ENCODE results near the gene HRH3. TPM values are rescaled to one million over a fixed set of nuclear protein-coding genes. Genes with fewer than 3 reads are reported as not detected.

HRH3 gene
- total RNA-seq, 1 donor from 2014 or later, result not detected

DNA sequence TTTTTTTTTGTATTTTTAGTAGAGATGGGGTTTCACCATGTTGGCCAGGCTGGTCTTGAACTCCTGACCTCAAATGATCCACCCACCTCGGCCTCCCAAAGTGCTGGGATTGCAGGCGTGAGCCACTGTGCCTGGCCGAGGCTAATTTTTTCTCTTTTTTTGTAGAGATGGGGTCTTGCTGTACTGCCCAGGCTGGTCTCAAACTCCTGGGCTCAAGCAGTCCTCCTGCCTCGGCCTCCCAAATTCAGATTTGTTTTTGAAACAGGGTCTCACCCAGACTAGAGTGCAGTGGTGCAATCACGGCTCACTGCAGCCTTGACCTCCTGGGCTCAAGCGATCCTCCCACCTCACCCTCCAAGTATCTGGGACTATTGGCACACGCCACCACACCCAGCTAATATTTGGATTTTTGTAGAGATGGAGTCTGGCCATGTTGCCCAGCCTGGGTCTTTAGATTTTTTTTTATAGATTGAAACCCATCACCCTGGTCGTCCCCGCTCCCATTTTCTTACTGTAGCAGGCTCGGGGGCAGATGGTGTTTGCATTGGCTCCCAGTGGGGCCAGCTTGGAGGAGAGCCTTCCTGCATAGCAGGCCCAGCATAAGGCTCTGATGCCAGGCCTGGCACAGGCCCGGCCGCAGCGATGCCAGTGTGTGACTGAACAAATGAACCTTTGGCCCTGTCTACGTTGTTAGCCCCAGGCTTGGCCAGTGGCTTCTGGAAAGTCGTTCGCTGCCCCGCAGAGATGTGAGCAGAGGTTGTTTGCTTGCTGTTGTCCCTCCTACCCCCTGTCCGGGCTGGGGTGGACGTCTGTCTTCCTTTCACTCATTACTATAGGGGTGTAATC is 41.5 kb downstream of the HRH3 start:
- CTCF ChIA-PET, result no interaction called here
- intact Hi-C loops (cut with micrococcal nuclease), result no loop called here
- DNase-seq (no peak), ATAC-seq (ENCODE audit: low read depth) (no peak)
- Mint-ChIP-seq H3K36me3 (ENCODE audit: low read depth) (peaks cover 21% of the 10 kb centered on the region), H3K27me3 (no peaks in the 10 kb centered on the region), H3K4me3 (no peak overlapping the region), H3K9me3 (no peaks in the 10 kb centered on the region), H3K4me1 (peaks cover 13% of the 10 kb centered on the region), H3K27ac (no peak overlapping the region)
- TF ChIP-seq, protein P1, sequence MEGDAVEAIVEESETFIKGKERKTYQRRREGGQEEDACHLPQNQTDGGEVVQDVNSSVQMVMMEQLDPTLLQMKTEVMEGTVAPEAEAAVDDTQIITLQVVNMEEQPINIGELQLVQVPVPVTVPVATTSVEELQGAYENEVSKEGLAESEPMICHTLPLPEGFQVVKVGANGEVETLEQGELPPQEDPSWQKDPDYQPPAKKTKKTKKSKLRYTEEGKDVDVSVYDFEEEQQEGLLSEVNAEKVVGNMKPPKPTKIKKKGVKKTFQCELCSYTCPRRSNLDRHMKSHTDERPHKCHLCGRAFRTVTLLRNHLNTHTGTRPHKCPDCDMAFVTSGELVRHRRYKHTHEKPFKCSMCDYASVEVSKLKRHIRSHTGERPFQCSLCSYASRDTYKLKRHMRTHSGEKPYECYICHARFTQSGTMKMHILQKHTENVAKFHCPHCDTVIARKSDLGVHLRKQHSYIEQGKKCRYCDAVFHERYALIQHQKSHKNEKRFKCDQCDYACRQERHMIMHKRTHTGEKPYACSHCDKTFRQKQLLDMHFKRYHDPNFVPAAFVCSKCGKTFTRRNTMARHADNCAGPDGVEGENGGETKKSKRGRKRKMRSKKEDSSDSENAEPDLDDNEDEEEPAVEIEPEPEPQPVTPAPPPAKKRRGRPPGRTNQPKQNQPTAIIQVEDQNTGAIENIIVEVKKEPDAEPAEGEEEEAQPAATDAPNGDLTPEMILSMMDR (IDR thresholded peaks at IDR 0.05), result no peak
- POLR2A ChIA-PET, result no interaction called here

DNA sequence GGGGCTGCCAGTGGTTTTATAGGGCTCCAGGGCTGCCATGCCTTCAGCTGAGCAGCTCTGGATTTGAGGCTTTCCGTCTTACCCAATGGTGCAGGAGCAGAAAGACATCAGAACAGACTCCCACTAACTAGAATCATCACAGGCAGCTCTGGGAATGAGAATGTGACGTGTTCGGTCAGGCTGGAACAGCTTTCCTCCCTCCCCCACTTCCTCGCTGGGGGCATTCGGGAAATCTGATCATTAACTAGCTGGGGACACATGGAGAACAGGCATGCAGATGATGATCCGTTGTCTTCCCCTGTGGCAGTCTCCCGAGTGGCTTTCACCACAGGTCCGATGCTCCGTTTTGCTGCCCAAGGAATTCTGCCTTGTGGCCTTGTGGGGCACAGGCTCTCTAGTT is 42.8 kb downstream of the HRH3 start:
- Mint-ChIP-seq H3K4me3 (no peak overlapping the region), H3K36me3 (ENCODE audit: low read depth) (peaks cover 19% of the 10 kb centered on the region), H3K27ac (no peak overlapping the region), H3K4me1 (peaks cover 8% of the 10 kb centered on the region), H3K27me3 (no peaks in the 10 kb centered on the region), H3K9me3 (no peaks in the 10 kb centered on the region)
- intact Hi-C loops (cut with micrococcal nuclease), result no loop called here
- DNase-seq (no peak), ATAC-seq (ENCODE audit: low read depth) (no peak)
- POLR2A ChIA-PET, result no interaction called here
- CTCF ChIA-PET, result no interaction called here
- TF ChIP-seq, protein P1 (IDR thresholded peaks at IDR 0.05), result no peak

DNA sequence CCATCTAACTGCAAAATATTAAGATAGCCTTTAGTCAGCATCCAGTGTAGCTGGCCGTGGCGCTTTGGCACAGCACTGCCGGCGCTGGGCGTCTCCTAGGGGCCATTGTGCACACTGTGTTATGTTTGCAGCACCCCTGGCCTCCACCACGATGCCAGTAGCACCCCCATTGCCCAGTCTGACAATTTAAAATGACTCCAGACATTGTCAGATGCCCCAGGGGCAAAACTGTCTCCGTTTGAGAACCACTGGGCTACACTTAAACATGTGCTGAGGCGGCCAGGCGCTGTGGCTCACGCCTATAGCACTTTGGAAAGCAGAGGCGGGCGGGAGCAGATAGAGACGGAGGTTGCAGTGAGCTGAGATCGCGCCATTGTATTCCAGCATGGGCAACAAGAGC is 43.2 kb downstream of the HRH3 start:
- no peak for DNase-seq
- no peak for ATAC-seq (ENCODE audit: low read depth)
- H3K9me3 Mint-ChIP-seq, result no peaks in the 10 kb centered on the region
- no peak overlapping the region for H3K27ac Mint-ChIP-seq
- intact Hi-C loops (cut with micrococcal nuclease), result no loop called here
- H3K4me1 Mint-ChIP-seq, result peaks cover 3% of the 10 kb centered on the region
- H3K4me3 Mint-ChIP-seq, result no peak overlapping the region
- CTCF ChIA-PET, result no interaction called here
- POLR2A ChIA-PET, result no interaction called here
- TF ChIP-seq, protein P1 (IDR thresholded peaks at IDR 0.05), result no peak
- H3K36me3 Mint-ChIP-seq (ENCODE audit: low read depth), result peaks cover 19% of the 10 kb centered on the region
- no peaks in the 10 kb centered on the region for H3K27me3 Mint-ChIP-seq

DNA sequence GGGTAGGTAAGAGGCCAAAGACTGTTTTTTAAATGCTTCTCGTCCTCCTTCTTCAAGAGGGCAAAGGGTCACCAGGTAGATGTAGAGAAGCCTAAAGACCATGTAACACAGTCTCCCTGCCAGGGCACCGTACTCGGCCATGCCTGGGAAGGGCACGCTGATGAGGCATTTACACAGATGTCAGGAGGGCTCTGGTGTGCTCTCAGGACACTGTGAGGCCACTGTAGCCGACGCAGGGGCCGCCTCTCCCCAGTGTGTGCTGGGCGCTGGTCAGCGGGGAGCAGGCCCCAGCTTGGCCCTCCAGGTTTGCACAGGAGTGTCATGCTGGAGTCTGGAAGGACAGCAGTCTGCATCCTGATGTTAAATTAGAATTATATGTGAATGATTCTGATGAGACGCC is 44.4 kb downstream of the HRH3 start:
- Mint-ChIP-seq H3K27me3 (no peaks in the 10 kb centered on the region), H3K36me3 (ENCODE audit: low read depth) (peaks cover 19% of the 10 kb centered on the region), H3K27ac (no peak overlapping the region), H3K9me3 (no peaks in the 10 kb centered on the region), H3K4me3 (no peak overlapping the region), H3K4me1 (no peaks in the 10 kb centered on the region)
- TF ChIP-seq, protein P1 (IDR thresholded peaks at IDR 0.05), result no peak
- ChIA-PET POLR2A (no interaction called here), CTCF (no interaction called here)
- DNase-seq (no peak), ATAC-seq (ENCODE audit: low read depth) (no peak)
- intact Hi-C loops (cut with micrococcal nuclease), result no loop called here

DNA sequence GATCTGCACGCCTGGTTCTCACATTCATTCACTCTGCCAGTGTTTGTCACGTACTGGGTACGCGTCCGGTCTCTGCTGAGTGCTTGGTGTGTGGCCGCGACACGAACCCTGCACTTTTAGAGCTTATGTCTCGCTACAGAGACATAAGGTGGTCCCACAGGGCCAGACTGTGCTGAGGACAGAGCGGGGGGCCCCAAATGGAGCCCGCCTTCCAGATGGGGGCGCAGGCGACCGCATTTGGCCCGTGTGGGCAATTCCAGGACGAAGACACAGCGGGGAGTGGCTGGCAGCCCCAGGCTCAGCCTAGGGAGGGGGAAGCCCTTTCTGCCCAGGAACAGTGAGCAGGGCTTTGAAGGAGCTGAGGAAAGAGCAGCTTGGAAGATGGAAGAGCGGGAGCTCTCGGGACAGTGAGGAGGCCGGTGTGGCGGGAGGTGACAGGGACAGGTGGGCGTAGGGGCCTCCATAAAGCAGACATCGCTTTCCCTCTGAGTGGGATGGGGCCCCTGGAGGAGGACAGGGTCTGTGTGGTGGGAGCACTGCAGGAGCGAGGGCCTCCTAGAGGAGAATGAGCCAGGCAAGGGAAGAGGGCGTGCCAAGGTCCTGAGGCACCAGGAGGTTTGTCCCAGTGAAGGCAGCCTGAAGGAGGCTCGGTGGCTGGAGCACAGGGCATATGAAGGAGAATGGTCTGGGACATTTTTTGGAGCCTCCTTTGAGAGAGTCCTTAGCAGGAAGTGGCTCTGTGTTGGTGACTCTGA is 45.0 kb downstream of the HRH3 start:
- Mint-ChIP-seq H3K36me3 (ENCODE audit: low read depth) (peaks cover 19% of the 10 kb centered on the region), H3K27me3 (no peaks in the 10 kb centered on the region), H3K27ac (no peak overlapping the region), H3K9me3 (no peaks in the 10 kb centered on the region), H3K4me3 (no peak overlapping the region), H3K4me1 (no peaks in the 10 kb centered on the region)
- ChIA-PET POLR2A (no interaction called here), CTCF (no interaction called here)
- no peak for DNase-seq
- no peak for ATAC-seq (ENCODE audit: low read depth)
- TF ChIP-seq, protein P1 (IDR thresholded peaks at IDR 0.05), result no peak
- intact Hi-C loops (cut with micrococcal nuclease), result no loop called here

Measured in activated B cell treated with CpG ODN at 0.5 μM for 24 hours (primary cell).